Activated naive CD4-positive, alpha-beta T cell treated with anti-CD3 and anti-CD28 coated beads, Interleukin-2, amount 50 U/mL, for 16 hours (primary cell): ENCODE data around the gene SUCLG1.

Experiments
- DNase-seq: peaks from one replicate; pipeline ENCODE4 v3.0.0-alpha.2; 2020

SUCLG1 gene

GRCh38 chr2:84460670-84461069 is 1.6 kb upstream of the SUCLG1 start:
- DNase-seq: no peak

GRCh38 chr2:84459944-84460429 is 907 bp upstream of the SUCLG1 start:
- DNase-seq: no peak

- peak; percentile 24 for DNase-seq
Observed at GRCh38 chr2:84458551-84459017, 496 bp downstream of the SUCLG1 start.

- DNase-seq: no peak
Observed at GRCh38 chr2:84457686-84458085, 1.4 kb downstream of the SUCLG1 start.

- no peak for DNase-seq
Observed at GRCh38 chr2:84456156-84456555, 2.9 kb downstream of the SUCLG1 start.

- no peak for DNase-seq
Observed at GRCh38 chr2:84454581-84454980, 4.5 kb downstream of the SUCLG1 start.

- DNase-seq: no peak
Observed at GRCh38 chr2:84452624-84453023, 6.5 kb downstream of the SUCLG1 start.

GRCh38 chr2:84451579-84451978 is 7.5 kb downstream of the SUCLG1 start:
- no peak for DNase-seq

- DNase-seq: no peak
Observed at GRCh38 chr2:84450288-84451227, 8.5 kb downstream of the SUCLG1 start.

GRCh38 chr2:84449711-84450110 is 9.4 kb downstream of the SUCLG1 start:
- no peak for DNase-seq

- no peak for DNase-seq
Observed at GRCh38 chr2:84449055-84449454, 10.0 kb downstream of the SUCLG1 start.

GRCh38 chr2:84443477-84443876 is 15.6 kb downstream of the SUCLG1 start:
- DNase-seq: no peak

GRCh38 chr2:84442888-84443287 is 16.2 kb downstream of the SUCLG1 start:
- no peak for DNase-seq

GRCh38 chr2:84441505-84441904 is 17.6 kb downstream of the SUCLG1 start:
- no peak for DNase-seq

- DNase-seq: no peak
Observed at GRCh38 chr2:84441036-84441435, 18.0 kb downstream of the SUCLG1 start.

- no peak for DNase-seq
Observed at GRCh38 chr2:84435345-84436025, 23.6 kb downstream of the SUCLG1 start.

GRCh38 chr2:84429328-84429727 is 29.8 kb downstream of the SUCLG1 start:
- no peak for DNase-seq

GRCh38 chr2:84427235-84428138 is 31.6 kb downstream of the SUCLG1 start:
- no peak for DNase-seq

GRCh38 chr2:84425310-84425709 is 33.8 kb downstream of the SUCLG1 start:
- no peak for DNase-seq

- DNase-seq: no peak
Observed at GRCh38 chr2:84424152-84424551, 34.9 kb downstream of the SUCLG1 start.

- no peak for DNase-seq
Observed at GRCh38 chr2:84421791-84422190, 37.3 kb downstream of the SUCLG1 start.

- DNase-seq: no peak
Observed at GRCh38 chr2:84421197-84421596, 37.9 kb downstream of the SUCLG1 start.
